Osteoblast (primary cell): ENCODE results near the gene GPR158. TPM values are rescaled to one million over a fixed set of nuclear protein-coding genes. Genes with fewer than 3 reads are reported as not detected.

Experiments used
- DNase-seq: peaks from one replicate; pipeline ENCODE4 v3.0.0; 2011; ENCODE audit warnings: low spot score, mixed read lengths; ENCODE audit not compliant: insufficient read length; ENCODE audit errors: missing footprints
- H2AFZ ChIP-seq: 2 replicates; pipeline ENCODE4 v1.6.0; 2011; ENCODE audit warnings: mild to moderate bottlenecking, low read length
- H3K27ac ChIP-seq: 2 replicates; pipeline ENCODE4 v1.5.1; 2011; ENCODE audit warnings: mild to moderate bottlenecking, low read depth, low read length, moderate library complexity
- H3K27me3 ChIP-seq: 2 replicates; pipeline ENCODE4 v1.6.0; 2012; ENCODE audit warnings: mild to moderate bottlenecking, control low read depth, inconsistent platforms, low read length, moderate library complexity; ENCODE audit not compliant: insufficient read depth
- H3K36me3 ChIP-seq: 2 replicates; pipeline ENCODE4 v1.5.1; 2011; ENCODE audit warnings: mild to moderate bottlenecking, low read length, control low read depth, moderate library complexity; ENCODE audit not compliant: insufficient read depth
- H3K4me1 ChIP-seq: 2 replicates; pipeline ENCODE4 v1.5.1; 2011; ENCODE audit warnings: mild to moderate bottlenecking, low read length, control low read depth, moderate library complexity; ENCODE audit not compliant: insufficient read depth
- H3K4me2 ChIP-seq: 2 replicates; pipeline ENCODE4 v1.6.0; 2011; ENCODE audit warnings: mild to moderate bottlenecking, low read length; ENCODE audit not compliant: insufficient read depth
- H3K4me3 ChIP-seq: fragments of 200-600 bp; sonication (generic); 3 replicates; pipeline ENCODE4 v1.5.1; 2012; ENCODE audit warnings: mild to moderate bottlenecking, low read length, inconsistent platforms; ENCODE audit not compliant: insufficient read depth
- H3K79me2 ChIP-seq: 2 replicates; pipeline ENCODE4 v1.6.0; 2012; ENCODE audit warnings: mild to moderate bottlenecking, low read length, control low read depth, inconsistent platforms; ENCODE audit not compliant: insufficient read depth
- H3K9me3 ChIP-seq: 2 replicates; pipeline ENCODE4 v1.5.1; 2011; ENCODE audit warnings: low read depth, low read length, control low read depth
- H4K20me1 ChIP-seq: 2 replicates; pipeline ENCODE4 v1.6.0; 2012; ENCODE audit warnings: mild to moderate bottlenecking, low read length, control low read depth; ENCODE audit not compliant: insufficient read depth
- CTCF ChIP-seq: IDR thresholded peaks from 2 replicates; pipeline ENCODE4 v1.5.1; 2011; ENCODE audit warnings: mild to moderate bottlenecking, low read depth, low read length, moderate library complexity; ENCODE audit errors: extremely low read depth
- total RNA-seq: library from RNA; depleted of rRNA; stranded (reverse); fragments of >200 nt; gene quantifications from 2 replicates; pipeline ENCODE4 v1.2.3, GENCODE V29; 2012

Gene GPR158
- total RNA-seq, 1 donor = under 0.01 TPM

GRCh38 chr10:25455980-25456567 is 281.3 kb downstream of the GPR158 start:
- Histone ChIP-seq H4K20me1 (no peaks in the 10 kb centered on the region), H3K9me3 (no peaks in the 10 kb centered on the region), H3K4me1 (no peaks in the 10 kb centered on the region), H3K27me3 (no peaks in the 10 kb centered on the region), H3K4me2 (no peak overlapping the region), H3K4me3 (no peak overlapping the region), H3K36me3 (no peaks in the 10 kb centered on the region), H2AFZ (no peak overlapping the region), H3K27ac (no peak overlapping the region), H3K79me2 (no peaks in the 10 kb centered on the region)
- no peak for DNase-seq
- no peak for TF ChIP-seq CTCF

- Histone ChIP-seq H3K9me3 (no peaks in the 10 kb centered on the region), H3K4me2 (no peak overlapping the region), H3K27me3 (no peaks in the 10 kb centered on the region), H3K4me1 (no peaks in the 10 kb centered on the region), H2AFZ (no peak overlapping the region), H3K4me3 (no peak overlapping the region), H3K27ac (no peak overlapping the region), H3K79me2 (no peaks in the 10 kb centered on the region), H4K20me1 (no peaks in the 10 kb centered on the region), H3K36me3 (no peaks in the 10 kb centered on the region)
- DNase-seq = no peak
- TF ChIP-seq CTCF = no peak
Measured at GRCh38 chr10:25457552-25457951, 282.8 kb downstream of the GPR158 start.

GRCh38 chr10:25465582-25466372 is 291.0 kb downstream of the GPR158 start:
- Histone ChIP-seq H3K4me2 (no peak overlapping the region), H3K9me3 (no peaks in the 10 kb centered on the region), H3K36me3 (no peaks in the 10 kb centered on the region), H3K27me3 (no peaks in the 10 kb centered on the region), H4K20me1 (no peaks in the 10 kb centered on the region), H3K27ac (no peak overlapping the region), H3K4me3 (no peak overlapping the region), H3K4me1 (no peaks in the 10 kb centered on the region), H2AFZ (no peak overlapping the region), H3K79me2 (no peaks in the 10 kb centered on the region)
- DNase-seq = no peak
- TF ChIP-seq CTCF = no peak

- Histone ChIP-seq H3K36me3 (no peaks in the 10 kb centered on the region), H3K4me2 (no peak overlapping the region), H3K9me3 (no peaks in the 10 kb centered on the region), H3K4me3 (no peak overlapping the region), H4K20me1 (no peaks in the 10 kb centered on the region), H3K79me2 (no peaks in the 10 kb centered on the region), H3K4me1 (no peaks in the 10 kb centered on the region), H2AFZ (no peak overlapping the region), H3K27ac (no peak overlapping the region), H3K27me3 (no peaks in the 10 kb centered on the region)
- TF ChIP-seq CTCF = no peak
- no peak for DNase-seq
Measured at GRCh38 chr10:25467881-25468280, 293.1 kb downstream of the GPR158 start.
